Choroid plexus epithelial cell (primary cell): Measurements from ENCODE around the gene APBA2.

Source experiments
- DNase-seq: peaks from one replicate; pipeline ENCODE4 v3.0.0-alpha.2; 2010; ENCODE audit warnings: low read depth
- H3K4me3 ChIP-seq: 2 replicates; pipeline ENCODE4 v1.5.1; 2011; ENCODE audit warnings: low read depth, mild to moderate bottlenecking, control low read depth, low read length, moderate library complexity
- TF ChIP-seq, protein P1 (sequence below): conservative IDR thresholded peaks from 2 replicates; pipeline ENCODE4 v1.5.1; 2011; ENCODE audit warnings: low read depth, mild to moderate bottlenecking, control low read depth, inconsistent platforms, low read length, moderate library complexity

The APBA2 gene

DNA sequence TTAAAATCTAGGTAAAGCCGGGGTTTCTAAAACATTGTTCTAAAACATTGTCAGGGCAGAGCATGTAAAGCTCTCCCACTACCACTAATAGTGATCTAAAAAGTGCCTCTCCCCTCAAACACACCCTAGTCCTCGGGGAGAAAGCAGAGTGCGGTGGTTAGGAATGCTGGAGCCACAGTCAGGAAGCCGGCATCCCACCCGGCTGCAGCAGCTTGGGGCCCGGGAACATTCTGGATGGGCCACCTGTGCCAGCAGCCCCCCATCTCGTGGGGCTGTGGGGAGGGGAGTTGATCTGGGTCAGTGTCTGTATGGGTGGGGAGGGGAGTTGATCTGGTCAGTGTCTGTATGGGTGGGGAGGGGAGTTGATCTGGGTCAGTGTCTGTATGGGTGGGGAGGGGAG, 176.9 kb downstream of the APBA2 start:
- TF ChIP-seq, protein P1, sequence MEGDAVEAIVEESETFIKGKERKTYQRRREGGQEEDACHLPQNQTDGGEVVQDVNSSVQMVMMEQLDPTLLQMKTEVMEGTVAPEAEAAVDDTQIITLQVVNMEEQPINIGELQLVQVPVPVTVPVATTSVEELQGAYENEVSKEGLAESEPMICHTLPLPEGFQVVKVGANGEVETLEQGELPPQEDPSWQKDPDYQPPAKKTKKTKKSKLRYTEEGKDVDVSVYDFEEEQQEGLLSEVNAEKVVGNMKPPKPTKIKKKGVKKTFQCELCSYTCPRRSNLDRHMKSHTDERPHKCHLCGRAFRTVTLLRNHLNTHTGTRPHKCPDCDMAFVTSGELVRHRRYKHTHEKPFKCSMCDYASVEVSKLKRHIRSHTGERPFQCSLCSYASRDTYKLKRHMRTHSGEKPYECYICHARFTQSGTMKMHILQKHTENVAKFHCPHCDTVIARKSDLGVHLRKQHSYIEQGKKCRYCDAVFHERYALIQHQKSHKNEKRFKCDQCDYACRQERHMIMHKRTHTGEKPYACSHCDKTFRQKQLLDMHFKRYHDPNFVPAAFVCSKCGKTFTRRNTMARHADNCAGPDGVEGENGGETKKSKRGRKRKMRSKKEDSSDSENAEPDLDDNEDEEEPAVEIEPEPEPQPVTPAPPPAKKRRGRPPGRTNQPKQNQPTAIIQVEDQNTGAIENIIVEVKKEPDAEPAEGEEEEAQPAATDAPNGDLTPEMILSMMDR = no peak
- no peak for DNase-seq

DNA sequence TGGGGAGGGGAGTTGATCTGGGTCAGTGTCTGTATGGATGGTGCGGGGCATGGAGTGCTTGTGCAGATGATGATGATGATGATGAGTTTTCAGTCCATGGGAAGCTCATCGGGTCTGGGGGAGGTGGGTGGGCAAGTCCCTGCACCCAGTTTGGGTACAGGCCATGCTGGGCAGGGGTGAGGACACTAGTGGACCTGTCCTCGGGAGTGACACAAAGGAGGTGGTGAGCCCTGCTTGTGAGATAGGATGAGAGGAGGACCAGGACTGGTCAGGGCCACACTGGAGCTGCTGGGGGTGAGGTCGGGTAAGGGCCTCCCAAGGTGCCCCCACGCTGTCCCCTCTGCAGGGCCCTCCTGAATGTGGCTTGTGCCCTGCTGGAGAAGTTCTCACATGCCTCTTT, 177.9 kb downstream of the APBA2 start:
- TF ChIP-seq, protein P1 = no peak
- no peak overlapping the region for H3K4me3 ChIP-seq
- DNase-seq = no peak

More for the DNA sequence above, 176.9 kb downstream of the APBA2 start:
- H3K4me3 ChIP-seq = no peak overlapping the region

DNA sequence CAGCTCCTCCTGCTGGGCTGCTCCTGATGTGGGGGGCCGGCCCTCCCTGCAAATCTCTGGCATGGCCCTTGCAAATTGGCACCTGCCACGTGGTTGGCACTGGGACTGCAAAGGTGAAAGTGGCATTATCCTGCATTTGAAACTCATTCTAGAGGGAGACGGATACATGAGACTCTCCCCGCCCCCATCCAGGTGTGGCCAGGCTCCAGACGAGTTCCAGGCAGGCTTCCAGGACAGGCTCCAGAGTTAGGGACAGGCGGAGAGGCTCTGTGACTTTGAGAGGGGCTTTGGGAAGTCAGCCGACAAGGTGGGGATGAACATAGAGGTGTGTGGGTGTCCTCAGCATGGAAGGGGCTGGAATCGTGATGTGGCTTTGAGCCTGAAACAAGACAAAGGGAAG, 178.5 kb downstream of the APBA2 start:
- DNase-seq = no peak
- TF ChIP-seq, protein P1 = no peak
- no peak overlapping the region for H3K4me3 ChIP-seq

DNA sequence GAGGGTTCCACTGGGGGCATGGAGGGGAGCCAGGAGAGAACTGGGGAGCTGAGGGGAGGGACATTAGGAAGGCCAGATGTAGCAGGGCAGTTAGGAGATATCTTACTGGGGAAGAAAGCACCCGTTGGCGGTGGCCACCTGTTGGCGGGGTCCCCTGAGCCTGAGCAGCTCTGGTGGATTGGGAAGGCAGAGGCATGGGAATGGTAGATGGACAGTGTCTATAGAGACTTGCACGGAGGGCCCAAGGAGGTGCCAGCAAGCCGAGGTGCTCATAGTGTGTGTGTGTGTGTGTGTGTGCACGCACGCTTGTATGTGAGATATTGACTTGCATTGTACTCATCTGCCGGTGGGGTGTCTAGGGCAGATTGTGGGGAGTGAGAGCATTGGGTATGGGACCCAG, 179.0 kb downstream of the APBA2 start:
- no peak overlapping the region for H3K4me3 ChIP-seq
- TF ChIP-seq, protein P1 = no peak
- no peak for DNase-seq

DNA sequence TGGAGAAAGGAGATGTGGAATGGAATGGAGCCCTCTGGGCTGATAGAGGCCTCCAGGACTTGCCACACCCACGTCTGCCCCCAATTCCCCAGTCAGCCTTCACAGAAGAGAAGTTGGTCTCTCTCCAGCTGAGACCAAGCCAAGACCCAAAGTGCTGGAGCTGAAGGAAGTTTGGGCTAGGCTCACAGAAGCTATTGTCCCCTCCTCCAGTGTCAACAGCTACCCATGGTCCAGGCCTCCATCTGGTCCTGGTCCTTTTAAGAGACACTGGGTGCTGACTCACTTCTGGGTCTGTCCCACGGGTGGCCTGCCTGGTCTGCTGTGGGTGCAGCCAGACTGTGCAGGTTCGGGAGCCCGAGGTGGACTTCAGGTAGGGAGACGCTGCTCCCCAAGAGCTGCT, 179.8 kb downstream of the APBA2 start:
- TF ChIP-seq, protein P1 = no peak
- no peak for DNase-seq
- no peak overlapping the region for H3K4me3 ChIP-seq

DNA sequence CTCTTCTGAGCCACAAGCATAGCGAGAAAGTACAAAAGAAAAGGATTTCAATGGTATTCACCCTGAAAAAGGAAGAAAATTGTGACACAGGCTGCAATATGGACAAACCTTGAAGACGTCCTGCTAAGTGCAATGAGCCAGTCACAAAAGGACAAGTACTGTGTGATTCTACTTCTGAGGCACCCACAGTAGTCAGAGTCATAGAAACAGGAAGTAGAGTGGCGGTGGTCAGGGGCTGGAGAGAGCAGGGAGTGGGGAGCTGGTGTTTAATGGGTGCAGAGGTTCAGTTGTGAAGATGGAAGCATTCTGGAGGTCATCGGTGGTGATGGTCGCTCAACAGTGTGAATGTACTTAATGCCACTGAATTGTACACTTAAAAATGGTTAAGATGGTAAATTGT, 180.5 kb downstream of the APBA2 start:
- DNase-seq = no peak
- TF ChIP-seq, protein P1 = no peak
- no peak overlapping the region for H3K4me3 ChIP-seq

DNA sequence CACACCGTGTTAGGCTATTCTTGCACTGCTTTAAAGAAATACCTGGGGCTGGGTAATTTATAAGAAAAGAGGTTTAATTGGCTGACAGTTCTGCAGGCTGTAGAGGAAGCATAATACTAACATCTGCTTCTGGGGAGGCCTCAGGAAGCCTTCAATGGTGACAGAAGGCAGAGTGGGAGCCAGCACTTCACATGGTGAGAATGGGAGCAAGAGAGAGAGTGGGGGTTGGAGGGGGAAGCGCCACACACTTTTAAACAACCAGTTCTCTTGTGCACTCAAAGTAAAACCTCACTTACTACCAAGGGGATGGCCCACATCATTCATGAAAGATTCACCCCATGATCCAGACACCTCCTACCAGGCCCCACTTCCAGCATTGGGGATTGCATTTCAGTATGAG, 181.1 kb downstream of the APBA2 start:
- H3K4me3 ChIP-seq = no peak overlapping the region
- no peak for DNase-seq
- TF ChIP-seq, protein P1 = no peak
